GM19372 (cell line): ENCODE data around the gene MYH15.

Experiments
- ATAC-seq: cut with Tn5 transposase; IDR thresholded peaks from one replicate; pipeline ENCODE4 v1.9.1; 2021; ENCODE audit warnings: mild to moderate bottlenecking, low read depth, moderate library complexity; ENCODE audit not compliant: unreplicated experiment

MYH15 gene

GRCh38 chr3:108428586-108428985, 81.8 kb downstream of the MYH15 start:
- no peak for ATAC-seq

GRCh38 chr3:108420926-108421325, 89.5 kb downstream of the MYH15 start:
- no peak for ATAC-seq

- no peak for ATAC-seq
Measured at GRCh38 chr3:108416111-108416869, 94.1 kb downstream of the MYH15 start.

GRCh38 chr3:108415661-108416060, 94.7 kb downstream of the MYH15 start:
- ATAC-seq = no peak

- ATAC-seq = no peak
Measured at GRCh38 chr3:108414007-108414406, 96.4 kb downstream of the MYH15 start.

- no peak for ATAC-seq
Measured at GRCh38 chr3:108412121-108412750, 98.2 kb downstream of the MYH15 start.

- ATAC-seq = no peak
Measured at GRCh38 chr3:108410531-108410984, 99.8 kb downstream of the MYH15 start.

GRCh38 chr3:108409800-108410178, 100.6 kb downstream of the MYH15 start:
- ATAC-seq = no peak

GRCh38 chr3:108408883-108409799, 101.3 kb downstream of the MYH15 start:
- no peak for ATAC-seq

- no peak for ATAC-seq
Measured at GRCh38 chr3:108407886-108408285, 102.5 kb downstream of the MYH15 start.

- peak; percentile 95 for ATAC-seq
Measured at GRCh38 chr3:108406661-108407206, 103.7 kb downstream of the MYH15 start.

- ATAC-seq = peak; percentile 23
Measured at GRCh38 chr3:108406063-108406660, 104.2 kb downstream of the MYH15 start.

- no peak for ATAC-seq
Measured at GRCh38 chr3:108404368-108404767, 106.0 kb downstream of the MYH15 start.

- ATAC-seq = no peak
Measured at GRCh38 chr3:108403686-108404345, 106.6 kb downstream of the MYH15 start.

GRCh38 chr3:108403198-108403597, 107.2 kb downstream of the MYH15 start:
- ATAC-seq = no peak

GRCh38 chr3:108401836-108402235, 108.6 kb downstream of the MYH15 start:
- ATAC-seq = no peak

- no peak for ATAC-seq
Measured at GRCh38 chr3:108398510-108398909, 111.9 kb downstream of the MYH15 start.

GRCh38 chr3:108396336-108396735, 114.1 kb downstream of the MYH15 start:
- ATAC-seq = no peak

GRCh38 chr3:108394563-108394962, 115.8 kb downstream of the MYH15 start:
- ATAC-seq = no peak

- ATAC-seq = no peak
Measured at GRCh38 chr3:108394016-108394415, 116.4 kb downstream of the MYH15 start.
